Smooth muscle cell (in vitro differentiated cells): ENCODE results near the gene TUBGCP3. TPM values are rescaled to one million over a fixed set of nuclear protein-coding genes. Genes with fewer than 3 reads are reported as not detected.

ENCODE experiments used
- DNase-seq: peaks from one replicate; lab custom pipeline; 2025; ENCODE audit not compliant: unreplicated experiment; lab: John Stamatoyannopoulos, UW
- H2AFZ ChIP-seq: fragments of 200-600 bp; sonication (generic); 2 replicates; pipeline ENCODE4 v1.6.0; 2016; ENCODE audit warnings: antibody characterized with exemption, low read depth, mild to moderate bottlenecking
- H3F3A ChIP-seq: fragments of 200-600 bp; sonication (generic); 2 replicates; pipeline ENCODE4 v1.6.0; 2017; ENCODE audit warnings: antibody characterized with exemption, low read depth
- H3K27ac ChIP-seq: fragments of 200-600 bp; sonication (generic); 2 replicates; pipeline ENCODE4 v1.5.1; 2016; ENCODE audit warnings: low read depth, mild to moderate bottlenecking
- H3K27me3 ChIP-seq: fragments of 200-600 bp; sonication (generic); 2 replicates; pipeline ENCODE4 v1.6.1; 2016; ENCODE audit warnings: low read depth, mild to moderate bottlenecking
- H3K36me3 ChIP-seq: fragments of 200-600 bp; sonication (generic); 2 replicates; pipeline ENCODE4 v1.5.1; 2016; ENCODE audit warnings: low read depth
- H3K4me1 ChIP-seq: fragments of 200-600 bp; sonication (generic); 2 replicates; pipeline ENCODE4 v1.5.1; 2016; ENCODE audit warnings: low read depth
- H3K4me2 ChIP-seq: fragments of 200-600 bp; sonication (generic); 2 replicates; pipeline ENCODE4 v1.6.0; 2016; ENCODE audit warnings: mild to moderate bottlenecking
- H3K4me3 ChIP-seq: fragments of 200-600 bp; sonication (generic); 2 replicates; pipeline ENCODE4 v1.5.1; 2016; ENCODE audit warnings: mild to moderate bottlenecking
- H3K79me2 ChIP-seq: fragments of 200-600 bp; sonication (generic); 2 replicates; pipeline ENCODE4 v1.6.0; 2016; ENCODE audit warnings: low read depth, mild to moderate bottlenecking
- H3K9ac ChIP-seq: fragments of 200-600 bp; sonication (generic); 2 replicates; pipeline ENCODE4 v1.6.0; 2016; ENCODE audit warnings: low read depth
- H3K9me3 ChIP-seq: fragments of 200-600 bp; sonication (generic); replicated peaks from 2 replicates; pipeline ENCODE4 v1.5.1; 2016; ENCODE audit warnings: low read depth
- H4K20me1 ChIP-seq: fragments of 200-600 bp; sonication (generic); 2 replicates; pipeline ENCODE4 v1.6.0; 2016; ENCODE audit warnings: low read depth
- WGBS: methylation state at CpG from one replicate; pipeline ENCODE4 v1.1.7; 2016; ENCODE audit warnings: low lambda C conversion rate; 5-methylcytosine and 5-hydroxymethylcytosine counted together
- polyA plus RNA-seq: library from polyadenylated mRNA; unstranded; fragments of >200 nt; fragmentation: Nextera tagmentation; extraction: Ambion mirVana; gene quantifications from 2 replicates; pipeline ENCODE4 v1.2.1, GENCODE V29; 2016
- total RNA-seq: library from RNA; depleted of rRNA; stranded (reverse); fragments of >200 nt; gene quantifications from 2 replicates; pipeline ENCODE4 v1.2.3, GENCODE V29; 2014
- TF ChIP-seq, protein P1 (sequence below): fragments of 200-600 bp; sonication (generic); IDR thresholded peaks from 2 replicates; pipeline ENCODE4 v1.5.1; 2017; ENCODE audit warnings: borderline replicate concordance, mild to moderate bottlenecking, antibody characterized with exemption; ENCODE audit not compliant: insufficient read depth, poor library complexity, severe bottlenecking

TUBGCP3 gene
- total and polyA plus RNA-seq, 2 experiments from 2014 or later = 9.4 to 12.4 TPM

DNA sequence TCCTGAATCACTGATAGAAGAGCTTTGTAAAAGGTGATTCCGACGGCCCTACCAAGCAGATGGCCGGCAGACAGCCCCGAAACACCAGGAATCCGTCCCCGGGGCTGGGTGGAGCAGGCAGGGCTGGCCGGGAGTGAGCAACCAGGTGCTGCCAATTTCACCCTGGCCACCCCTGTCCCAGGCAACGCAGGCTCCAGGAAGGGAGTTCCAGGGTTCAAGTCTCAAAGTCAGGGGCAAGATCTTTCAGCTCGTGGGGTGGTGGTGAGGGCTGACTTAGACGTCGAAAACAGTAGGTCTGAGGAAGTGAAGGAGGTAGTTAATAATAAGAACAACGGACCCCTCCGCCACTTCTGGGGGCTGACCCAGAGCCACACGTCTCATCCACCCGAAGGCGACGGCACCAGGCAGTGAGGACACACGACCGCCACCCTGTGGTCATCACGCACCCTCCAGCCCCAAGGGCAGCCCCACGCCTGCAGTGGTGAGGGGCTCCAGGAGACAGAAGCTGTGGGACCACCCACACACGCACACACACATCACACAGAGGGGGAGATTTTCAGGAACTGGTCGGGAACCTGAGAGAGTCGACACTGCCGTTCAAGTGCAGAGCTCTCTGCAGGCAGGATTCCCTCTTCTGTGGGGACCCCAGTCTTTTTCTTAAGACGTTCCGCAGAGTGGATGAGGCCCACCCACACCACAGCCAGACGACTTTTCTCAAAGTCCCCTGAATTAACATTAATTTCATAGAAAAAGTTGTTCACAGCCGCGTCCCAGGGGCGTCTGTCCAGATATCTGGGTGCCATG lies 144.6 kb downstream of the TUBGCP3 start:
- no peak overlapping the region for H3K4me2 ChIP-seq
- H2AFZ ChIP-seq = no peak overlapping the region
- H3K36me3 ChIP-seq = no peaks in the 10 kb centered on the region

DNA sequence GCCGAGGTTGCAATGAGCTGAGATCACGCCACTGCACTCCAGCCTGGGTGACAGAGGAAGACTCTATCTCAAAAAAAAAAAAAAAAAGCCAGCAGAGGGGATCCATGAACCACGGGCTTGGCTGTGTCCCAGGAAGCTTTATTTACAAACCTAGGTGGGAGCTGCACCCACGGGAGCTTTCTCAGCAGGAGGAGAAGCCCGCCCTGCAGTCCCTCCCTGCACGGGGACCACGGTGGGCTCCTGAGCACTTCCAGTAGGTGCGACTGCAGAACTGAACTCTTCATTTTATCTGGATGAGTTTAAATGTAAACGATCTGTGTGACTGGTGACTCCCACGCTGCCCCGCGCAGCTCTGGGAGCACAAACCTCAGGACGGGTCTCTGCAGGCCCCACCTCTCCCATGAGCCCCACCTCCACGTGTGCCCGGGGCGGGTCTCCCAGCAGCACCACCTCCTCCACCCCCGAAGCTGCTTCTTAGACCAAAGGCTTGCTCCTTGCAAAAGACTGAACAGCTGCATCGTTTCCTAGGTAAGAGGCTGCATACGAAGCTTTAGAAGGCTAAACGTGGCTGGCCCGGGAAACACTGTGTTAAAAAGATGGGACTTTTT lies 145.4 kb downstream of the TUBGCP3 start:
- Histone ChIP-seq H3K4me2 (no peak overlapping the region), H3K79me2 (no peaks in the 10 kb centered on the region), H3K9me3 (no peaks in the 10 kb centered on the region), H2AFZ (no peak overlapping the region), H3F3A (no peaks in the 10 kb centered on the region), H3K4me1 (no peaks in the 10 kb centered on the region), H3K9ac (no peak overlapping the region), H3K4me3 (no peak overlapping the region), H3K36me3 (no peaks in the 10 kb centered on the region), H3K27me3 (peaks cover 22% of the 10 kb centered on the region), H3K27ac (no peak overlapping the region), H4K20me1 (no peaks in the 10 kb centered on the region)
- DNase-seq = no peak
- 80% methylated on average over 21 of the region's 21 CpGs for whole genome bisulfite sequencing
- TF ChIP-seq, protein P1, sequence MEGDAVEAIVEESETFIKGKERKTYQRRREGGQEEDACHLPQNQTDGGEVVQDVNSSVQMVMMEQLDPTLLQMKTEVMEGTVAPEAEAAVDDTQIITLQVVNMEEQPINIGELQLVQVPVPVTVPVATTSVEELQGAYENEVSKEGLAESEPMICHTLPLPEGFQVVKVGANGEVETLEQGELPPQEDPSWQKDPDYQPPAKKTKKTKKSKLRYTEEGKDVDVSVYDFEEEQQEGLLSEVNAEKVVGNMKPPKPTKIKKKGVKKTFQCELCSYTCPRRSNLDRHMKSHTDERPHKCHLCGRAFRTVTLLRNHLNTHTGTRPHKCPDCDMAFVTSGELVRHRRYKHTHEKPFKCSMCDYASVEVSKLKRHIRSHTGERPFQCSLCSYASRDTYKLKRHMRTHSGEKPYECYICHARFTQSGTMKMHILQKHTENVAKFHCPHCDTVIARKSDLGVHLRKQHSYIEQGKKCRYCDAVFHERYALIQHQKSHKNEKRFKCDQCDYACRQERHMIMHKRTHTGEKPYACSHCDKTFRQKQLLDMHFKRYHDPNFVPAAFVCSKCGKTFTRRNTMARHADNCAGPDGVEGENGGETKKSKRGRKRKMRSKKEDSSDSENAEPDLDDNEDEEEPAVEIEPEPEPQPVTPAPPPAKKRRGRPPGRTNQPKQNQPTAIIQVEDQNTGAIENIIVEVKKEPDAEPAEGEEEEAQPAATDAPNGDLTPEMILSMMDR = no peak

More for the DNA sequence above, 144.6 kb downstream of the TUBGCP3 start:
- peaks cover 22% of the 10 kb centered on the region for H3K27me3 ChIP-seq
- H3K9me3 ChIP-seq = no peaks in the 10 kb centered on the region
- H3K9ac ChIP-seq = no peak overlapping the region
- no peaks in the 10 kb centered on the region for H4K20me1 ChIP-seq
- no peak overlapping the region for H3K4me3 ChIP-seq
- DNase-seq = no peak
- H3F3A ChIP-seq = no peaks in the 10 kb centered on the region
- H3K4me1 ChIP-seq = no peaks in the 10 kb centered on the region
- no peaks in the 10 kb centered on the region for H3K79me2 ChIP-seq
- TF ChIP-seq, protein P1 = peak; percentile 6
- WGBS = 51% methylated on average over 31 of the region's 31 CpGs
- no peak overlapping the region for H3K27ac ChIP-seq

DNA sequence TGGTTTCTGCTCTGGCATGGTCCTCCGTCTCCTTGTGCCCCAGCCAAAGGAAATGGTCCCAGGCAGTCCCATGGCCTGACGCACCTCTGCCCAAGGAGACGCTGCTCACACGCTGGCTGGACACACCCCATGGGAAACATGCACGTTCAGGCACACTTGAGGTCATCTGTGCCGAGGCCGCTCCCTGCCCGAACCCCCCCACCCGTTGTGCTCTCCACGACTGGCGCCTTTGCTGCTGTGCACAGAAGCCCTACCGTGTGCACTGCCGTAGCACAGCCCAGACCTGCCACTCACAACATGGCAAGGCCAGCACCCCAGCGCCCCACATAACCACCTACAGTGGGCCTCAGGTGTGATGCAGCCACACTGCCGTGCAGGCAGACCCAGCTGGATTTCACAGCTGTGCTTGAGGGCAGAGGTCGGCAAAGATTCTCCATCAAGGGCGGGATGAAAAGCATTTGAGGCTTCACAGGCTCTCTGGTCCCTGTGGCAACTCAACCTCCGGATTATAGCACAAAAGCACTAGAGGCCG lies 146.1 kb downstream of the TUBGCP3 start:
- WGBS = 83% methylated on average over 19 of the region's 19 CpGs
- Histone ChIP-seq H3K27me3 (peaks cover 22% of the 10 kb centered on the region), H3K9ac (no peak overlapping the region), H3K4me2 (no peak overlapping the region), H3K79me2 (no peaks in the 10 kb centered on the region), H3K4me1 (no peaks in the 10 kb centered on the region), H2AFZ (no peak overlapping the region), H3K27ac (no peak overlapping the region), H4K20me1 (no peaks in the 10 kb centered on the region), H3K36me3 (no peaks in the 10 kb centered on the region), H3F3A (no peaks in the 10 kb centered on the region), H3K4me3 (no peak overlapping the region), H3K9me3 (no peaks in the 10 kb centered on the region)
- TF ChIP-seq, protein P1 = no peak
- no peak for DNase-seq
